Measurements from ENCODE around the gene DTX4.
"Not testable (repeated sequence)": the region's sequence is repeated elsewhere in the genome, so short reads cannot be mapped to it uniquely, and the experiment has no call there.

The DTX4 gene

GRCh38 chr11:59171508-59172322, at the start of gene DTX4:
DTX4 (plus strand) TSS chr11:59172132; CDS start chr11:59172596, 464 bp downstream.
- Mint-ChIP-seq H3K27me3 (peaks cover 19% of the 10 kb centered on the region), H3K4me3 (peak within 1 kb of the TSS; percentile 78), H3K4me1 (ENCODE audit: low read depth) (peaks cover 14% of the 10 kb centered on the region), H3K9me3 (no peaks in the 10 kb centered on the region), H3K36me3 (ENCODE audit: low read depth) (no peaks in the 10 kb centered on the region), H3K27ac (no peak within 1 kb of the TSS)

- Mint-ChIP-seq H3K4me3 (peak overlapping the region; percentile 31), H3K4me1 (ENCODE audit: low read depth) (peaks cover 8% of the 10 kb centered on the region), H3K27me3 (no peaks in the 10 kb centered on the region), H3K27ac (no peak overlapping the region), H3K9me3 (peaks cover 13% of the 10 kb centered on the region), H3K36me3 (ENCODE audit: low read depth) (peaks cover 30% of the 10 kb centered on the region)
Measured at GRCh38 chr11:59135648-59136461, 36.1 kb upstream of the DTX4 start.

- not testable (repeated sequence) for H3K27me3 Mint-ChIP-seq, H3K4me3 Mint-ChIP-seq, H3K27ac Mint-ChIP-seq
- H3K4me1 Mint-ChIP-seq (ENCODE audit: low read depth), result peaks cover 15% of the 10 kb centered on the region
- H3K9me3 Mint-ChIP-seq, result peaks cover 10% of the 10 kb centered on the region
- H3K36me3 Mint-ChIP-seq (ENCODE audit: low read depth), result peaks cover 23% of the 10 kb centered on the region
Measured at GRCh38 chr11:59136551-59136950, 35.4 kb upstream of the DTX4 start.

GRCh38 chr11:59137190-59137589, 34.7 kb upstream of the DTX4 start:
- Mint-ChIP-seq H3K27me3 (no peaks in the 10 kb centered on the region), H3K4me3 (no peak overlapping the region), H3K4me1 (ENCODE audit: low read depth) (peaks cover 22% of the 10 kb centered on the region), H3K27ac (no peak overlapping the region), H3K9me3 (peaks cover 8% of the 10 kb centered on the region), H3K36me3 (ENCODE audit: low read depth) (peaks cover 17% of the 10 kb centered on the region)

GRCh38 chr11:59138643-59139042, 33.3 kb upstream of the DTX4 start:
- Mint-ChIP-seq H3K4me1 (ENCODE audit: low read depth) (peaks cover 36% of the 10 kb centered on the region), H3K9me3 (no peaks in the 10 kb centered on the region), H3K27me3 (no peaks in the 10 kb centered on the region), H3K36me3 (ENCODE audit: low read depth) (peaks cover 2% of the 10 kb centered on the region), H3K27ac (no peak overlapping the region), H3K4me3 (no peak overlapping the region)

- Mint-ChIP-seq H3K36me3 (ENCODE audit: low read depth) (peaks cover 13% of the 10 kb centered on the region), H3K27me3 (no peaks in the 10 kb centered on the region), H3K27ac (no peak overlapping the region), H3K4me3 (peak overlapping the region; percentile 95), H3K9me3 (no peaks in the 10 kb centered on the region), H3K4me1 (ENCODE audit: low read depth) (peaks cover 47% of the 10 kb centered on the region)
Measured at GRCh38 chr11:59141191-59141590, 30.7 kb upstream of the DTX4 start.

- no peaks in the 10 kb centered on the region for H3K9me3 Mint-ChIP-seq
- peaks cover 53% of the 10 kb centered on the region for H3K4me1 Mint-ChIP-seq (ENCODE audit: low read depth)
Measured at GRCh38 chr11:59141673-59142460, 30.1 kb upstream of the DTX4 start.

GRCh38 chr11:59142530-59143507, 29.1 kb upstream of the DTX4 start, which contains the start of gene FAM111A:
FAM111A (plus strand) TSS chr11:59142856; CDS start chr11:59148873, 6,017 bp downstream.
- Mint-ChIP-seq H3K27ac (peak within 1 kb of the TSS; percentile 96), H3K27me3 (no peaks in the 10 kb centered on the region), H3K4me1 (ENCODE audit: low read depth) (peaks cover 62% of the 10 kb centered on the region), H3K36me3 (ENCODE audit: low read depth) (peaks cover 29% of the 10 kb centered on the region), H3K9me3 (no peaks in the 10 kb centered on the region), H3K4me3 (peak within 1 kb of the TSS; percentile 95)

More at GRCh38 chr11:59141673-59142460, 30.1 kb upstream of the DTX4 start:
- Mint-ChIP-seq H3K4me3 (peak overlapping the region; percentile 95), H3K27ac (peak overlapping the region; percentile 96), H3K27me3 (no peaks in the 10 kb centered on the region), H3K36me3 (ENCODE audit: low read depth) (peaks cover 19% of the 10 kb centered on the region)

GRCh38 chr11:59144096-59144495, 27.8 kb upstream of the DTX4 start:
- Mint-ChIP-seq H3K27me3 (no peaks in the 10 kb centered on the region), H3K4me3 (peak overlapping the region; percentile 95), H3K27ac (peak overlapping the region; percentile 96), H3K36me3 (ENCODE audit: low read depth) (peaks cover 42% of the 10 kb centered on the region), H3K9me3 (no peaks in the 10 kb centered on the region), H3K4me1 (ENCODE audit: low read depth) (peaks cover 68% of the 10 kb centered on the region)

- Mint-ChIP-seq H3K4me3 (peak overlapping the region; percentile 95), H3K27me3 (no peaks in the 10 kb centered on the region), H3K27ac (peak overlapping the region; percentile 96), H3K9me3 (no peaks in the 10 kb centered on the region), H3K4me1 (ENCODE audit: low read depth) (peaks cover 68% of the 10 kb centered on the region), H3K36me3 (ENCODE audit: low read depth) (peaks cover 48% of the 10 kb centered on the region)
Measured at GRCh38 chr11:59144579-59145345, 27.2 kb upstream of the DTX4 start.

- H3K27me3 Mint-ChIP-seq, result no peaks in the 10 kb centered on the region
- H3K4me1 Mint-ChIP-seq (ENCODE audit: low read depth), result peaks cover 68% of the 10 kb centered on the region
- H3K27ac Mint-ChIP-seq, result peak overlapping the region; percentile 96
- peak overlapping the region; percentile 95 for H3K4me3 Mint-ChIP-seq
- H3K9me3 Mint-ChIP-seq, result no peaks in the 10 kb centered on the region
- peaks cover 54% of the 10 kb centered on the region for H3K36me3 Mint-ChIP-seq (ENCODE audit: low read depth)
Measured at GRCh38 chr11:59145534-59145933, 26.4 kb upstream of the DTX4 start.

- Mint-ChIP-seq H3K27ac (peak overlapping the region; percentile 89), H3K4me1 (ENCODE audit: low read depth) (peaks cover 41% of the 10 kb centered on the region), H3K9me3 (no peaks in the 10 kb centered on the region), H3K27me3 (no peaks in the 10 kb centered on the region), H3K36me3 (ENCODE audit: low read depth) (peaks cover 69% of the 10 kb centered on the region), H3K4me3 (no peak overlapping the region)
Measured at GRCh38 chr11:59151761-59152160, 20.2 kb upstream of the DTX4 start.

- H3K27me3 Mint-ChIP-seq, result no peaks in the 10 kb centered on the region
- H3K4me1 Mint-ChIP-seq (ENCODE audit: low read depth), result peaks cover 35% of the 10 kb centered on the region
- H3K36me3 Mint-ChIP-seq (ENCODE audit: low read depth), result peaks cover 62% of the 10 kb centered on the region
- no peaks in the 10 kb centered on the region for H3K9me3 Mint-ChIP-seq
- peak overlapping the region; percentile 30 for H3K4me3 Mint-ChIP-seq
- H3K27ac Mint-ChIP-seq, result peak overlapping the region; percentile 89
Measured at GRCh38 chr11:59152312-59152951, 19.5 kb upstream of the DTX4 start.
